Hepatocyte (in vitro differentiated cells): Measurements from ENCODE around the gene FOXP4. TPM values are rescaled to one million over a fixed set of nuclear protein-coding genes. Genes with fewer than 3 reads are reported as not detected.

ENCODE experiments used
- DNase-seq: peaks from one replicate; pipeline ENCODE4 v3.0.0-alpha.2; 2016; ENCODE audit warnings: low spot score
- H2AFZ ChIP-seq: fragments of 200-600 bp; sonication (generic); 2 replicates; pipeline ENCODE4 v1.6.0; 2016; ENCODE audit warnings: antibody characterized with exemption, mild to moderate bottlenecking
- H3K27ac ChIP-seq: fragments of 200-600 bp; sonication (generic); 2 replicates; pipeline ENCODE4 v1.5.1; 2016; ENCODE audit warnings: mild to moderate bottlenecking
- H3K27me3 ChIP-seq: fragments of 200-600 bp; sonication (generic); 2 replicates; pipeline ENCODE4 v1.6.1; 2016
- H3K36me3 ChIP-seq: fragments of 200-600 bp; sonication (generic); replicated peaks from 2 replicates; pipeline ENCODE4 v1.5.1; 2016; ENCODE audit warnings: low read depth; ENCODE audit not compliant: insufficient read depth
- H3K4me1 ChIP-seq: fragments of 200-600 bp; sonication (generic); 2 replicates; pipeline ENCODE4 v1.5.1; 2016; ENCODE audit warnings: mild to moderate bottlenecking, moderate library complexity; ENCODE audit not compliant: insufficient read depth
- H3K4me2 ChIP-seq: fragments of 200-600 bp; sonication (generic); 2 replicates; pipeline ENCODE4 v1.6.0; 2016
- H3K4me3 ChIP-seq: fragments of 200-600 bp; sonication (generic); 2 replicates; pipeline ENCODE4 v1.5.1; 2016; ENCODE audit warnings: mild to moderate bottlenecking
- H3K79me2 ChIP-seq: fragments of 200-600 bp; sonication (generic); 2 replicates; pipeline ENCODE4 v1.6.0; 2017; ENCODE audit warnings: mild to moderate bottlenecking
- H3K9me2 ChIP-seq: fragments of 200-600 bp; sonication (generic); replicated peaks from 2 replicates; pipeline ENCODE4 v1.6.0; 2017; ENCODE audit warnings: mild to moderate bottlenecking; ENCODE audit not compliant: insufficient read depth
- H3K9me3 ChIP-seq: fragments of 200-600 bp; sonication (generic); 2 replicates; pipeline ENCODE4 v1.5.1; 2016; ENCODE audit warnings: low read depth, mild to moderate bottlenecking
- H4K20me1 ChIP-seq: fragments of 200-600 bp; sonication (generic); 2 replicates; pipeline ENCODE4 v1.6.0; 2016; ENCODE audit warnings: mild to moderate bottlenecking; ENCODE audit not compliant: insufficient read depth, poor library complexity, severe bottlenecking
- EZH2 ChIP-seq: fragments of 200-600 bp; sonication (generic); IDR thresholded peaks from 2 replicates; pipeline ENCODE4 v1.6.1; 2016; ENCODE audit warnings: antibody characterized with exemption, mild to moderate bottlenecking, borderline replicate concordance
- EZH2phosphoT487 ChIP-seq: fragments of 200-600 bp; sonication (generic); IDR thresholded peaks from one replicate; pipeline ENCODE4 v1.6.1; 2018; ENCODE audit warnings: antibody characterized with exemption, mild to moderate bottlenecking, low read depth, moderate library complexity; ENCODE audit not compliant: unreplicated experiment, severe bottlenecking
- WGBS: methylation state at CpG from one replicate; pipeline ENCODE4 v1.1.6; 2016; ENCODE audit warnings: low lambda C conversion rate; ENCODE audit errors: missing lambda C conversion rate; 5-methylcytosine and 5-hydroxymethylcytosine counted together
- polyA plus RNA-seq: library from polyadenylated mRNA; unstranded; fragments of >200 nt; fragmentation: Nextera tagmentation; extraction: Ambion mirVana; gene quantifications from 2 replicates; pipeline ENCODE4 v1.2.1, GENCODE V29; 2016
- total RNA-seq: library from RNA; depleted of rRNA; stranded (reverse); fragments of >200 nt; gene quantifications from 2 replicates; pipeline ENCODE4 v1.2.3, GENCODE V29; 2014
- TF ChIP-seq, protein P1 (sequence below): fragments of 200-600 bp; sonication (generic); IDR thresholded peaks from 2 replicates; pipeline ENCODE4 v1.5.1; 2016; ENCODE audit warnings: antibody characterized with exemption, mild to moderate bottlenecking; ENCODE audit not compliant: poor library complexity

FOXP4 gene
- total and polyA plus RNA-seq, 2 experiments from 2014 or later: 24.3 to 87.8 TPM

DNA sequence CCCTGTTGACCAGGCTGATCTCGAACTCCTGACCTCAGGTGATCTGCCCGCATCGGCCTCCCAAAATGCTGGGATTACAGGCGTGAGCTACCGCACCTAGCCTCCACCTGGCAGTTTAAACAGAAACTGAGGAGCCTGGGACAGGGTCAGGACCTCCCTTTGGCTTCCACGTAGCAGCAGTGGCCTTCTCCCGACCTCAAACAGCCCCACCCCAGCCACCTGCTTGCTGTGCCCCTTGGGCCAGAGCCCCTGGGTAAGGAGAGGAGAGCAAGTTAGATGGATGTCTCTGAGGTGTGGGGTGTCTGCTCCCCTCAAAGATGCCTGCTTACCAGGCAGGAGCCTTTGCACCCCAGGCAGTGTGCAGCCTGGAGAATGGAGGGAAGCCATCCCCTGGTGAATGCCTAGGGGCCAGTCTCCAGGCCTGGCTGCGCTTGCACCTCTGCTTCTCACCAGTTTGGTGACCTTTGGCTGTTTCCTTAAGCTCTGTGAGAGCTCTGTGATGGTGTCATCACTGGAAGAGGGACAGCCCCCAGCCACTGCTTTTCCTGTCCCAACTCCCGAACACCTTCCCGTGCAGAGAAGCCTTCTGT lies 50.0 kb downstream of the FOXP4 start:
- no peak overlapping the region for H3K4me2 ChIP-seq
- no peaks in the 10 kb centered on the region for H3K9me2 ChIP-seq
- no peaks in the 10 kb centered on the region for H3K9me3 ChIP-seq
- TF ChIP-seq EZH2: no peak
- TF ChIP-seq EZH2phosphoT487: no peak
- TF ChIP-seq, protein P1, sequence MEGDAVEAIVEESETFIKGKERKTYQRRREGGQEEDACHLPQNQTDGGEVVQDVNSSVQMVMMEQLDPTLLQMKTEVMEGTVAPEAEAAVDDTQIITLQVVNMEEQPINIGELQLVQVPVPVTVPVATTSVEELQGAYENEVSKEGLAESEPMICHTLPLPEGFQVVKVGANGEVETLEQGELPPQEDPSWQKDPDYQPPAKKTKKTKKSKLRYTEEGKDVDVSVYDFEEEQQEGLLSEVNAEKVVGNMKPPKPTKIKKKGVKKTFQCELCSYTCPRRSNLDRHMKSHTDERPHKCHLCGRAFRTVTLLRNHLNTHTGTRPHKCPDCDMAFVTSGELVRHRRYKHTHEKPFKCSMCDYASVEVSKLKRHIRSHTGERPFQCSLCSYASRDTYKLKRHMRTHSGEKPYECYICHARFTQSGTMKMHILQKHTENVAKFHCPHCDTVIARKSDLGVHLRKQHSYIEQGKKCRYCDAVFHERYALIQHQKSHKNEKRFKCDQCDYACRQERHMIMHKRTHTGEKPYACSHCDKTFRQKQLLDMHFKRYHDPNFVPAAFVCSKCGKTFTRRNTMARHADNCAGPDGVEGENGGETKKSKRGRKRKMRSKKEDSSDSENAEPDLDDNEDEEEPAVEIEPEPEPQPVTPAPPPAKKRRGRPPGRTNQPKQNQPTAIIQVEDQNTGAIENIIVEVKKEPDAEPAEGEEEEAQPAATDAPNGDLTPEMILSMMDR: no peak
- DNase-seq: peak; percentile 3
- no peak overlapping the region for H2AFZ ChIP-seq
- H3K27ac ChIP-seq: no peak overlapping the region
- H3K36me3 ChIP-seq: peaks cover 5% of the 10 kb centered on the region
- 91% methylated on average over 10 of the region's 10 CpGs for WGBS
- no peaks in the 10 kb centered on the region for H3K27me3 ChIP-seq
- H3K4me3 ChIP-seq: no peak overlapping the region
- peaks cover 17% of the 10 kb centered on the region for H3K4me1 ChIP-seq
- H4K20me1 ChIP-seq: peaks cover 4% of the 10 kb centered on the region
- H3K79me2 ChIP-seq: peaks cover 3% of the 10 kb centered on the region

DNA sequence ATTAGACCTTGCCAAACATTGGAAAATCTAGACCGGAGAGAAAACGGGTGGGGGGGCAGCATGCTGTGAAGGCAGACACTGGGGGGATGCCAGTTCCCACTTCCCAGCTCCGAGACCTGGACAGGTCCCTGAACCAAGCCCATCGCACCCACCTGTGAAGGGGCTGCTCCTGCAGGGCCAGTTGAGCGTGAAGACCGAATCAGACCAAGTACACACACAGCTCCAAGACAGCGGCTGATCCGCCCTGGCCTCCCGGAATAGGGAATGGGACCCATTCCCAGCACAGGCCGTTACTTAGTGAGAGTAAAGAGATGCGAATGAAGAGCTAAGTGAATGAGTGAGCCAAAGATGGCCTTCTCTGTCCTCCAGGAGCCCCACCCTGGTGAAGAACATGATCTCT lies 50.6 kb downstream of the FOXP4 start:
- 93% methylated on average over 11 of the region's 11 CpGs for WGBS
- DNase-seq: no peak
- H3K4me3 ChIP-seq: no peak overlapping the region
- H3K27ac ChIP-seq: no peak overlapping the region
- H3K4me1 ChIP-seq: peaks cover 21% of the 10 kb centered on the region
- no peaks in the 10 kb centered on the region for H3K27me3 ChIP-seq
- H4K20me1 ChIP-seq: peaks cover 4% of the 10 kb centered on the region
- H3K9me2 ChIP-seq: no peaks in the 10 kb centered on the region
- H3K4me2 ChIP-seq: no peak overlapping the region
- peaks cover 3% of the 10 kb centered on the region for H3K79me2 ChIP-seq
- H2AFZ ChIP-seq: no peak overlapping the region
- TF ChIP-seq, protein P1: no peak
- TF ChIP-seq EZH2phosphoT487 (no peak), EZH2 (no peak)
- no peaks in the 10 kb centered on the region for H3K9me3 ChIP-seq
- H3K36me3 ChIP-seq: peaks cover 5% of the 10 kb centered on the region

DNA sequence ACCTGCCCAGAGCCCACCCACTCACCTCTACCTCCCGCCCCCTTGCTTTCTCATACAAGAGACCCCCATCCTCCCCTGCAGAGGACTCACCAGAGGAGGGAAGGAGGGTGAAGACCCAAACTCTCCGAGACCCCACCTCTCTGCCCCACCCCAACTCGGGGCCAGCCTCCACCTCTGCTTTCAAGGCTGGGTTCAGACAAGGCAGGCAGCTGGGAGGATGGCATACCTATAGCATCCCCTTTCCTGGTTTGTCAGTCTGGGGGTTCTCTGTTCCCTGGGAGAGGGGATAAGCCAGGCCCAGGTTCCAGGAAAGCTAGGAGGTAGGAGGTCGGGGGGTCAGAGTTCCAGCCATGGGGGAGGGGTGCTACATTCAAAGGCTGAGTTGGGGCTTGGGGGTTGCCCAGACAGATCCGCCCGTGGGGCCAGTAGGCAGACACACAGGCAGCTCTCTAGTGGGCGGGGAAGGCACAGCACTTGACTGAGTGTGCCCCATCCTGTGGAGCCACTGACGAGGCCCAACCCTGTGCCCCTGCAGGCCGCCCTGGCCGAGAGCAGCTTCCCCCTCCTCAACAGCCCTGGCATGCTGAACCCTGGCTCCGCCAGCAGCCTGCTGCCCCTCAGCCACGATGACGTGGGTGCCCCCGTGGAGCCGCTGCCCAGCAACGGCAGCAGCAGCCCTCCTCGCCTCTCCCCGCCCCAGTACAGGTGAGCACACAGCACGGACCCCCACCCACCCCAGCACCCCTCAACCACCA lies 51.2 kb downstream of the FOXP4 start:
- Histone ChIP-seq H3K36me3 (peaks cover 5% of the 10 kb centered on the region), H3K27ac (no peak overlapping the region), H3K4me1 (peaks cover 27% of the 10 kb centered on the region), H3K27me3 (no peaks in the 10 kb centered on the region), H3K4me3 (no peak overlapping the region), H3K79me2 (peaks cover 3% of the 10 kb centered on the region), H4K20me1 (peaks cover 4% of the 10 kb centered on the region), H2AFZ (no peak overlapping the region), H3K9me3 (no peaks in the 10 kb centered on the region), H3K4me2 (no peak overlapping the region), H3K9me2 (no peaks in the 10 kb centered on the region)
- 94% methylated on average over 15 of the region's 19 CpGs for WGBS
- no peak for TF ChIP-seq EZH2phosphoT487
- no peak for TF ChIP-seq EZH2
- TF ChIP-seq, protein P1: no peak
- DNase-seq: peak; percentile 7
